Measurements from ENCODE around the gene ARRDC3.

The ARRDC3 gene

GRCh38 chr5:91381774-91382359 lies 1.2 kb downstream of the ARRDC3 start:
- H3K4me3 ChIP-seq (ENCODE audit: low read depth, low read length): peak overlapping the region; percentile 93
- in situ Hi-C loops (cut with HindIII; ENCODE audit: low sequenced_read_pairs): loop anchor here (5.0 to 25.0 kb wide), 2 partner anchors 285 to 520 kb away; no protein-coding TSS in a partner anchor
- no peak for TF ChIP-seq CTCF (IDR thresholded peaks at IDR 0.05; ENCODE audit: low read depth, low read length, missing control alignments)
- DNase-seq (ENCODE audit: low read depth): peak; percentile 72

GRCh38 chr5:91381239-91381773 lies 1.8 kb downstream of the ARRDC3 start:
- H3K4me3 ChIP-seq (ENCODE audit: low read depth, low read length): peak overlapping the region; percentile 93
- DNase-seq (ENCODE audit: low read depth): no peak
- no peak for TF ChIP-seq CTCF (IDR thresholded peaks at IDR 0.05; ENCODE audit: low read depth, low read length, missing control alignments)
- in situ Hi-C loops (cut with HindIII; ENCODE audit: low sequenced_read_pairs): loop anchor here (5.0 to 25.0 kb wide), 2 partner anchors 284 to 519 kb away; no protein-coding TSS in a partner anchor

- no peak for TF ChIP-seq CTCF (IDR thresholded peaks at IDR 0.05; ENCODE audit: low read depth, low read length, missing control alignments)
- peak overlapping the region; percentile 93 for H3K4me3 ChIP-seq (ENCODE audit: low read depth, low read length)
- peak; percentile 86 for DNase-seq (ENCODE audit: low read depth)
- in situ Hi-C loops (cut with HindIII; ENCODE audit: low sequenced_read_pairs): loop anchor here (5.0 to 25.0 kb wide), 2 partner anchors 283 to 518 kb away; no protein-coding TSS in a partner anchor
Observed at GRCh38 chr5:91380491-91381238, 2.5 kb downstream of the ARRDC3 start.

- DNase-seq (ENCODE audit: low read depth): peak; percentile 68
- peak overlapping the region; percentile 93 for H3K4me3 ChIP-seq (ENCODE audit: low read depth, low read length)
- TF ChIP-seq CTCF (IDR thresholded peaks at IDR 0.05; ENCODE audit: low read depth, low read length, missing control alignments): no peak
- in situ Hi-C loops (cut with HindIII; ENCODE audit: low sequenced_read_pairs): loop anchor here (5.0 to 25.0 kb wide), 2 partner anchors 283 to 518 kb away; no protein-coding TSS in a partner anchor
Observed at GRCh38 chr5:91379914-91380490, 3.1 kb downstream of the ARRDC3 start.

GRCh38 chr5:91379246-91379913 lies 3.7 kb downstream of the ARRDC3 start:
- TF ChIP-seq CTCF (IDR thresholded peaks at IDR 0.05; ENCODE audit: low read depth, low read length, missing control alignments): no peak
- in situ Hi-C loops (cut with HindIII; ENCODE audit: low sequenced_read_pairs): loop anchor here (25.0 kb wide), 1 partner anchor 517 kb away; no protein-coding TSS in a partner anchor
- no peak for DNase-seq (ENCODE audit: low read depth)
- peak overlapping the region; percentile 93 for H3K4me3 ChIP-seq (ENCODE audit: low read depth, low read length)

- DNase-seq (ENCODE audit: low read depth): no peak
- no peak for TF ChIP-seq CTCF (IDR thresholded peaks at IDR 0.05; ENCODE audit: low read depth, low read length, missing control alignments)
- H3K4me3 ChIP-seq (ENCODE audit: low read depth, low read length): peak overlapping the region; percentile 93
- in situ Hi-C loops (cut with HindIII; ENCODE audit: low sequenced_read_pairs): loop anchor here (25.0 kb wide), 1 partner anchor 516 kb away; no protein-coding TSS in a partner anchor
Observed at GRCh38 chr5:91378752-91379211, 4.3 kb downstream of the ARRDC3 start.
